Body of pancreas (tissue), 4 donors: ENCODE data around the gene YKT6.

Source experiments
- POLR2A ChIP-seq, 3 donors: fragments of 450-650 bp; IDR thresholded peaks; one replicate each; pipeline ENCODE4 v1.6.1; 2016; ENCODE audit warnings: antibody characterized with exemption in 3 of 3, mild to moderate bottlenecking in 2 of 3
- TF ChIP-seq, protein P1 (sequence below), 7 experiments: fragments of 450-650 bp in 4 of 7; fragments of 200-600 bp in 3 of 7; sonication (generic) in 3 of 7; IDR thresholded peaks; one replicate each; pipeline ENCODE4 v1.5.1; 2016 to 2019; ENCODE audit warnings: antibody characterized with exemption in 7 of 7

DNA sequence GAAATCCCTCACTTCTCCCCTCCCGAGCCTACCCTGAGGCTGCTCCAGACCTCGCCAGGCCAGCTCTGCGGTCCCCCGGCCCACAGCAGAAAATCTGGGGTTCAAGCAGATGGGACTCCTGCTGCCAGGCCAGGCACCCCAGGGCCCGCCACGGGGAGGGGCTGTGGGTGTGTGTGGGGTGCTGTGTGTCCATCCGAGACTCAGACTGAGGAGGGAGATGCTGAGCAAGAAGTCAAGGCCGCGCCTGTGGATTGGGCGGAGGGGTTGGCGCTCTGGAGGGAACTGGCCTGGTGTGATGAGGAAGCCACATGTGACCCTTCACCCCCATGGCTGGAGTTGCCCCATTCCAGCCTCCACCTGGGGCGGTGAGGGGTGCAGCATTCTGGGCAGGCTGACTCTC is 51.1 kb downstream of the YKT6 start:
- no peak for TF ChIP-seq POLR2A (IDR thresholded peaks at IDR 0.05)
- TF ChIP-seq, protein P1, sequence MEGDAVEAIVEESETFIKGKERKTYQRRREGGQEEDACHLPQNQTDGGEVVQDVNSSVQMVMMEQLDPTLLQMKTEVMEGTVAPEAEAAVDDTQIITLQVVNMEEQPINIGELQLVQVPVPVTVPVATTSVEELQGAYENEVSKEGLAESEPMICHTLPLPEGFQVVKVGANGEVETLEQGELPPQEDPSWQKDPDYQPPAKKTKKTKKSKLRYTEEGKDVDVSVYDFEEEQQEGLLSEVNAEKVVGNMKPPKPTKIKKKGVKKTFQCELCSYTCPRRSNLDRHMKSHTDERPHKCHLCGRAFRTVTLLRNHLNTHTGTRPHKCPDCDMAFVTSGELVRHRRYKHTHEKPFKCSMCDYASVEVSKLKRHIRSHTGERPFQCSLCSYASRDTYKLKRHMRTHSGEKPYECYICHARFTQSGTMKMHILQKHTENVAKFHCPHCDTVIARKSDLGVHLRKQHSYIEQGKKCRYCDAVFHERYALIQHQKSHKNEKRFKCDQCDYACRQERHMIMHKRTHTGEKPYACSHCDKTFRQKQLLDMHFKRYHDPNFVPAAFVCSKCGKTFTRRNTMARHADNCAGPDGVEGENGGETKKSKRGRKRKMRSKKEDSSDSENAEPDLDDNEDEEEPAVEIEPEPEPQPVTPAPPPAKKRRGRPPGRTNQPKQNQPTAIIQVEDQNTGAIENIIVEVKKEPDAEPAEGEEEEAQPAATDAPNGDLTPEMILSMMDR (IDR thresholded peaks at IDR 0.05): no peak
